HG03432 (cell line): ENCODE data around the gene MS4A4E.
"Not testable (repeated sequence)": the region's sequence is repeated elsewhere in the genome, so short reads cannot be mapped to it uniquely, and the experiment has no call there.

Experiments
- ATAC-seq: cut with Tn5 transposase; IDR thresholded peaks from one replicate; pipeline ENCODE4 v1.9.1; 2021; ENCODE audit warnings: mild to moderate bottlenecking, moderate library complexity; ENCODE audit not compliant: unreplicated experiment

The MS4A4E gene

DNA sequence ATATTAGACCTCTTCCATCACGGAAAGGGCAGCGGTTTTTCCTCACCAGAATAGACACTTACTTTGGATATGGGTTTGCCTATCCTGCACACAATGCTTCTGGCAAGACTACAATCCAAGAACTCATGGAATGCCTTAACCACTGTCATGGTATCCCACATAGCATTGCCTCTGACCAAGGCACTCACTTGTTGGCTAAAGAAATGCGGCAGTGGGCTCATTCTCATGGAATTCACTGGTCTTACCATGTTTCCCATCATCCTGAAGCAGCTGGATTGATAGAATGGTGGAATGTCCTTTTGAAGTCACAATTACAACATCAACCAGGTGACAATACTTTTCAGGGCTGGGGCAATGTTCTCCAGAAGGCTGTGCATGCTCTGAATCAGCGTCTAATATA, 20.8 kb downstream of the MS4A4E start:
- no peak for ATAC-seq

GRCh38 chr11:60221692-60222091, 21.2 kb downstream of the MS4A4E start:
- no peak for ATAC-seq

DNA sequence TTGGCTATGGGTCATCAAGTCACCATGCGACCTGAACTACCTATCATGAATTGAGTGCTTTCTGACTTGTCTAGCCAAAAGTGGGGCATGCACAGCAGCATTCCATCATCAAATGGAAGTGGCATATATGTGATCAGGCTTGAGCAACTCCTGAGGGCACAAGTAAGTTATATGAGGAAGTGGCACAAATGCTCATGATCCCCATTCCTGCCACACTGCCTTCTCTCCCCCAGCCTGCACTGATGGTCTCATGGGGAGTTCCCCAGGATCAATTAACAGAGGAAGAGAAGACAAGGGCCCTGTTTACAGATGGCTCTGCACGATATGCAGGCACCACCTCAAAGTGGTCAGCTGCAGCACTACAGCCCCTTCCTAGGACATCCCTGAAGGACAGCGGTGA, 21.8 kb downstream of the MS4A4E start:
- ATAC-seq: no peak

GRCh38 chr11:60214386-60214785, 28.6 kb downstream of the MS4A4E start:
- ATAC-seq: no peak

DNA sequence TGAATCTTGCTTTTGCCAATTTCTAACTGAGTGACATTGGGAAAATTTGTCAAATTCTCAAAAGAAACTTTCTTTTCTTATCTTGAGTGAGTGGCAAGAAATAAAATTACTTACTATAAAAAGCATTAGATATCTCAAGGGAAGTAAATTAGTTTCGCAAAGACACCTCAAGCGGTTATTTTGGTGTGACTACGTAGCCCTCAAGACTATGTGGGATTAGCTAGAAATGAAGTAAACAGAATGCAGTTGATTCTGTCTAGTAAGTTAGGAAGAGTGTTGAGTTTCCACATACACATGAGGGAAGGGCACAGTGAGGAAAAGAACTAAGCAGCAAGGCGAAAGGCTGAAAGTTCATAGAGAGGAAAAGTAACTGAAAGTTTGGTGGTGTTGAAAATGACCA, 31.7 kb downstream of the MS4A4E start:
- no peak for ATAC-seq

DNA sequence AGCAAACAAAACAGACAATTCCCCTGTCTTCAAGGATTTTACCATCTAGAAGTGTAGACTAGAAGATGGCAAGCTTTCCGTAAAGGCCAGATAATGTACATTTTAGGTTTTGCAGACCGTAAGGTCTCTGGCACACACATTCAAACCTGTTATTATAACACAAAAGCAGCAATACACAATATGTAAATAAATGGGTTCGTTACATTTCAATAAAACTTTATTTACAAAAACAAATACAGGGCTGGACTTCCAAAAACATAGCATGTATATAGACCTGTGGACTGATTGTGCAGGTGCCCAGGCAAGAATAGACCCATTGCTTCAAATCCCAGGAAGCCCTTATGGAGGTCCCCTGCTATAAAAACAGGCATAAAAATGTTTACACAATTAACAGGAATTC, 33.0 kb downstream of the MS4A4E start:
- no peak for ATAC-seq

DNA sequence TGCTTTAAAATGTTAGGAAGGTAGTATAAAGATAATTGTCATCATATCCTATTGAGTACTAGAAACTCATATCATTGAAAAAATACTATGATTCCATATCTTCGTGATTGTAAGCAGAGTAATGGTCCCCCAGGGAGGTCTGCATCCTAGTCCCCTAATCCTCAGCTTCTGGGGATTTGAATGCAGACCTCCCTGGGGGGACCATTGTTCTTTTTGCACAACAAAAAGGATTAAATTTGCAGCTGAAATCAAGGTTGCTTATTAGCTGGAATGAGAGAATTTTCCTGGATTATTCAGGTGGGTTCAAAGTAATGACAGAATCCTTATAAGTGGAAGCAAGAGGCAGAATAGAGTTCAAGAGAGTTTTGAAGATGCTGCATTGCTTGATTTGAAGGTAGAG, 34.0 kb downstream of the MS4A4E start:
- ATAC-seq: no peak

DNA sequence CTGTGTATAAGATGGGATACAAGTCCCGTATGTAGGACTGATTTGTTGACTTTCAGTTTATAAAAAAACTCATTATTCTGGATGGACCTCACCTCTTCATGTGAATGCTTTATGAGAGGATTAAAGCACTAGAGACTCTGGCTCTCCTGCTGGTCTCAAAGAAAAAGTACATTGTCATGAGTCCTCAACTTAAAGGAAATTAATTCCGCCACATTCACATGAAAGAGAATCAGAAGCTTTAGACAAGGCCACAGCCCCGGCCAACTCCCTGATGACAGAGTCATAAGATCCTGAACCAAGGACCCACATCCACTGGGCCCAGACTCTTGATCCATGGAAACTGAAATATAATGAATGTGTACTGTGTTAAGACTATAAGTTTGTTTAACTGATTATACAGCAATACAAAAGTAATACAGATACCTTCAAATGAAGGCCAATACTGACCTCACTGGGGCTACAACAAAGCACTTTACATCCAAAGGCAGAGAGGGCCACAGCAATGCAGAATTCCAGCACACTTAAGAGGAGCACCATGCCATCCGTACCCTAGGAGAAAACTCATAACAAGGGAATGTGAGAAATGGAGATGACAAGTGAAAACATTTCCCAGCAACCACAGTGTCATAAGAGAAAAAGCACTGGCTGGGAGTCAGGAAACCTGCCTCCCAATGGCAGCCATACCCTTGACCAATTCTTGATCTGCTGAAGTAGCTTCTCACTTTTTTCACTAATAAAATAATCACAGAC, 34.6 kb downstream of the MS4A4E start:
- ATAC-seq: no peak

DNA sequence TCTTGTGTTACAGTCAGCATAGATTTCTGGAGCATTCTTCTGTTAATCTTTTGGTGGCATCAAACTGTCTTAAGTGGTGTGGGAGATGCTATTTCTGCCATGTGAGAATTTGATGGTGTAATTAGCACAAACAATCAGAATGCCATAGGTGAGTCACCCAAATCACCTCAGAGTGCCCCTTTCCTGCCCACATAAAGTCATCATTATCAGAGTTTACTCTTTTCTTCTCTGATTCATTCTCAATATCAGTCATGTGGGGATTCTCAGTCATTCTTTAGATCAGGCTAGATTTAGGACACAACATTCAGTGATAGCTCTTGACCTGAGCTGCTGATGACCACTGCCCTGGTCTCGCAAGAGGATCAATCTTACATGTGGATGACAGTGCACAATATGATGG, 36.3 kb downstream of the MS4A4E start:
- ATAC-seq: peak; percentile 75

- ATAC-seq: peak; percentile 75
Measured at GRCh38 chr11:60204922-60205321, 38.0 kb downstream of the MS4A4E start.

- not testable (repeated sequence) for ATAC-seq
Measured at GRCh38 chr11:60201334-60201733, 41.6 kb downstream of the MS4A4E start.

DNA sequence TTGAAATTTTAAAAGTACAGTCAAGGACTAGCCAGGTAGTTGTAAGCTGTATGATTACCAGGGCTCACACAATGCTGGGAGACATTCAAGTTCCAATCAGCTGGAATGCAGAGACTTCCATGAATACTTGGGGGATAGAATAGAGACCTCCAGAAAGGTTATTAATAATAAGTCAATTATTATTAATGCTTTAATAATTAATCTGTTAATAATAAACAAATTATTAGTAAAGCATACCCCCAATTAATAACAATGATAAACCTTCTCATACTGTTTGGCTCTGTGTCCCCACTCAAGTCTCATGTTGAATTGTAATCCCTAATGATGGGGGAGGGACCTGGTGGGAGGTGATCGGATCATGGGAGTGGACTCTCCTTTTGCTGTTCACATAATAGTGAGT, 45.5 kb downstream of the MS4A4E start:
- no peak for ATAC-seq

DNA sequence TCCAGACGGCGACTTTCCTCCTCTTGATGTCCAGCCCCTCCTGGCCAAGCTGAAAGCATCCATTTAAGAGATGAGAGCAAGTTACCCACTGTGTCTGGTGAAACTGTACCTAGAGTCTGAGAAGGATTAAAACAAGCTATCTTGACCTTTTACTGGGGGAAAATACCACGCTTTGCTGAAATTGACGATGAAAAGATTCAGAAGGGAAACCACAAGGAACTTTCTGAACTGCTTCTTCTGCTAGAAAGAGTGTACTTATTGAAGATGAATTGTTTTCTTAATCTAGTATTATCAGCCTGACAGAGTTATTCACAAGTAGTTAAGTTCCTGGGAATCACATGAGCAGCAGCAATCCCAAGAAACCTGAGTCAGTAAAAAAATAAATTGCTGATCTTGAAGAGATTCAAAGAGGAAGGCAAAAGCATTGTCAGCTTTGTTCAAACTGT, 47.0 kb downstream of the MS4A4E start:
- peak; percentile 61 for ATAC-seq

DNA sequence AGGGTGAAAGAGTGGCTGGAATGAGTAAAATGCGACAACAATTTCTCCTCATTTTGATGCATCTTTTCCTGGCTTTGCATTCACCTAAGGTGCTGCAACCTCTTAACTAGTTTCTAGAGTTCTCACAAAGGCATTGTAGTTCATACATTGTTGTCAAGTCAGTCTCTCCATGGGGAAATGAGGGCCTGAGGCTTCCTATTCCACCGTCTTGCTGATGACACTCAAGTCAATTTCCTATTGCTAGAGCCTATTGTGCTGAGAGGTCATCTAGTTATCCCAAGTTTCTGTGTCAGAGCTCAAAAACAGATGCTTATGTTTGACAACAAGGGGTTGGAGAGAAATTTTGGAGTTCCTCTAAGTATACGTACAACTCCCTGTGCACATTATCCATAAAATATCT, 48.4 kb downstream of the MS4A4E start:
- ATAC-seq: no peak

DNA sequence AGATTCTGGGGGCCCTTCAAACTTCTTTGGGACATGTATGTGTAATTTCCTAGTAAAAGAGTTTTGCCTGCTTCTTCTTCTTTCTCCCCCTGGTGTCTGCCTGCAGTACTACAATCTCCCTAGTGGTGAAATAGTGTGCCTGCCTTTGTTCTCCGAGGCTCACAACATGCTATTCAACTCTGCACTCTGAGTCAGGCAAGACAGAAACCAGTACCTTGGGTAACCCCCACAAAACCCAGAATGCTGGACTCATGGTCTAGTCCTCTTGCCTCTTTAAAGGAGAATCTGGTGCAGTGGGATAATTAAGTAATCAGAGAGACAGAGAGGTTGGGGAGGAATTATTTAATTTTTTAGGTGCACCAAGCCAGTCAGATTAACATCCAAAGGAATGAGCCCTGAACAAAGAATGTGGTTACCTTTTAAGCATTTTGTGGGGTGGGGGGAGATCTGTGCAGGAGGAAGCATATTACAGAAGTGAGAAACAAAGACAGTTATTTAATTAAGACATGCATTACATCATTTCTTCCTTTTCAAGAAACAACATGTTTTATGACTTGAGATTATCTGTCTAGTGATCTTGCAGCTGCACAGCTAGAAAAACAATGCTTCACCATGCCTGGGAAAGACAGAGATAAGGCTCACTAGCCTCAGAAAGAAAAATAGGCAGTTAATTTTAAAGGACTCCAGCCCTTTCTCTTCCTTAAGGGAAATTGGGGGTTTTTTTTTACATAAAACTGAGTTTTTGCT, 49.1 kb downstream of the MS4A4E start:
- peak; percentile 94 for ATAC-seq

- ATAC-seq: not testable (repeated sequence)
Measured at GRCh38 chr11:60192564-60192963, 50.4 kb downstream of the MS4A4E start.

- not testable (repeated sequence) for ATAC-seq
Measured at GRCh38 chr11:60188481-60188880, 54.5 kb downstream of the MS4A4E start.

DNA sequence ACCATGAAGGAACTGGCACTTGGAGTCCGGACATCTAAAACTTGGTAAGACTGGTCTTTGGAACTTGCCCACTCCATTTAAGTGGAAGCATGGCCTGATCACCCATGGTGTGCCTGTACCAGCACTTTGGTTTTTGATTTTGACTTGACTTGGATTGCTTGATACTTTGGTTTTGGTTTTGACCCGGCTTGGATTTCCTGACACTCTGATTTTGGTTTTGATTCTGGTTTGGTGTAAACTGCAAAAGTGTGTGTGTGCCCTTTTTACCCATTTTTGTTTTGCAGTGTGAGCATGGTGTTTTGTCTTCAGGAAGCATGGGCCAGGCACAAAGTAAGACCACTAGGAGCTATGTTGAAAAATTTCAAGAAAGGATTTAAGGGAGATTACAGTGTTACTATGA, 56.8 kb downstream of the MS4A4E start:
- ATAC-seq: not testable (repeated sequence)

GRCh38 chr11:60185512-60185827, 57.5 kb downstream of the MS4A4E start:
- not testable (repeated sequence) for ATAC-seq

DNA sequence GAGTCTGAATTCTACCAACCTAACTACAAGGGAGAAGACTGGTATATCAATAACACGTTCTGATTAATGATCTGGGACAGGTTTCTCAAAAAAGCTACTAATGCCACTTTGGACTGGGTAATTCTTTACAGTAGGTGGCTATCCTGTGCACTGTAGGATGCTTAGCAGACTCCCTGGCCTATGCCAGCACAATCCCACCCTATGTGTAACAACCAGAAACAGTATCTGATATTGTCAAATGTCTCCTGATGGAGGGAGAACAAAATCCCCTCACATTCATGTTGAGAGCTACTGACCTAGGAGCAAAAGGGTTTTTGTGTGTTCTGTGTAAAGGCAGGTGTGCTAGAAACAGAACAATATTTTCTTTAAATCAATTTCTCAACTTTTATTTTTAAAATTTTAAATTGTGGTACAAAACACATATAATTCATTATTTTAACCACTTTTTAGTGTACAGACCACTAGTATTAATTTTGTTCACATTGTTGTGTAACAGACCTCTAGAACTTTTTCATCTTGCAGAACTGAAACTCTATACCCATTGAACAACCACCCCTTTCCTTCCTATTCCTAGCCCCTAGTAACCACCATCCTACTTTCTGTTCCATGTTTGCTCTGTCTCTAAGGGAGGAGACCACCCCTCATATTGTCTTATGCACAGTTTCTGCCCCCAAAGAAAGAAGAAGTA, 58.0 kb downstream of the MS4A4E start:
- ATAC-seq: peak; percentile 65

GRCh38 chr11:60183591-60184205, 59.2 kb downstream of the MS4A4E start:
- no peak for ATAC-seq
